ENCODE results near the gene OTOP1.
"Not testable (repeated sequence)": the region's sequence is repeated elsewhere in the genome, so short reads cannot be mapped to it uniquely, and the experiment has no call there.

The OTOP1 gene

GRCh38 chr4:4160956-4161665 is 65.6 kb downstream of the OTOP1 start:
- DNase-seq: not testable (repeated sequence)

GRCh38 chr4:4145622-4146021 is 81.1 kb downstream of the OTOP1 start:
- DNase-seq: not testable (repeated sequence)

- DNase-seq: not testable (repeated sequence)
These were observed 83.4 kb downstream of the OTOP1 start for GRCh38 chr4:4143376-4143775.

- DNase-seq: not testable (repeated sequence)
These were observed 84.0 kb downstream of the OTOP1 start for GRCh38 chr4:4142679-4143078.

GRCh38 chr4:4141186-4141585 is 85.5 kb downstream of the OTOP1 start:
- DNase-seq: not testable (repeated sequence)

Data from DMS 273 treated with DMSO at 0.1 percent for 48 hours (cell line).